Cerebellar cortex (tissue), 1 donor: ENCODE results near the gene FBXO34.

ENCODE experiments used
- DNase-seq: peaks from one replicate; pipeline ENCODE4 v3.0.0-alpha.2; 2015; ENCODE audit warnings: low spot score

FBXO34 gene

GRCh38 chr14:55272387-55272786 lies 1.2 kb downstream of the FBXO34 start:
- DNase-seq: no peak

GRCh38 chr14:55272922-55273321 lies 1.7 kb downstream of the FBXO34 start:
- no peak for DNase-seq

DNA sequence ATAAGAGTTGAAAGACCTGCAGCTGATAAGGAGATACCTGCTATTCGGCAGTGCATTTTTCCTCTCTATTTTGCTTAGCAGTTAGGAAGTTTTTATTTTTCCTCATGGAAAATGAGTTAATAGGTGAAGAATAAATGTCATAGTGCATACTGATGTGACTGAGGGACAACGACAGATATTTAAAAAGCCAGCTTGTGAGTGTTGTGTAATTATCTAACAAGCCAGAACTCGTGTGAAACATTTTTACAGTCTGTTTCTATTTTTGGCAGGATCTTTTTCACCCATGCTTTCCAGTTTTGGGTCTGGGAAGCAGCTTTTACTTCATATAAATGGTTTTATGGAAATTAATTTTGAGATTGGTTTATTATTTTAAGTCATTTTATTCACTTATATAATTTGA lies 2.9 kb downstream of the FBXO34 start:
- no peak for DNase-seq

GRCh38 chr14:55274751-55275150 lies 3.5 kb downstream of the FBXO34 start:
- DNase-seq: no peak

GRCh38 chr14:55276736-55277135 lies 5.5 kb downstream of the FBXO34 start:
- no peak for DNase-seq

DNA sequence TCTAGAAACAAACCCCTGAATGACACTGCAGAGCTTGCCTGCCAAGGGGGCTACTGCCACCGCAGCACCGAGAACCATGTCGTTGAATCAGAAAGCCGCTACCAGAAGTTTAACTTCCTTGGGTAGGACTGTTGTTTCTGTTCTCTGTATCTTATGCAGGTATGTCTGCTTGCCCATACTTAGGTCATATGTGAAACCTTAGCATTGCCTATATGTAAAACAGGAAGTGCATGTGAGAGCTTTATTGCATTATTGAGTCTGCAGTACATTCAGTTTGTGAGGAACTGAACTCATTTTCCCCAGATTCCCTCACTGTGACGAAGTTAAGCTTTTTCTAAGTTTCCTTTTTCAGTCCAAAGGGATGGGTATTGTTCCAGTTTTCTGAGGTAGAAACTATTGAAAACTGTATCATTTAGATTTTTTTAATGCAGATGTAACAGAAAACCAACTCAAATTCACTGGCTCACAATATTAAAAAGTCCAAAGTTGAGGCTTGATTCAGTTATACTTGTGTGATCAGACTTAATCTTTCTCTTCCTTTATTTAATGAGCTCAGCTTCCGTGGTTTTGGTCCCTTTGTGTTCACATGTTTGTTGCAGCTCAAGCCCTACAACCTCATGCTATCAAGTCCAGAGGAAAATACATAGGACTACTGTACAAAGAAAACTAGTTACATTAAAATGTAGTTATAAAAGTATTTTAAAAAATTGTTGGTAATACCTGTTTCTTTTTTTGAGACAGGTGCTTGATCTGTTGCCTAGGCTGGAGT lies 6.9 kb downstream of the FBXO34 start:
- DNase-seq: no peak

DNA sequence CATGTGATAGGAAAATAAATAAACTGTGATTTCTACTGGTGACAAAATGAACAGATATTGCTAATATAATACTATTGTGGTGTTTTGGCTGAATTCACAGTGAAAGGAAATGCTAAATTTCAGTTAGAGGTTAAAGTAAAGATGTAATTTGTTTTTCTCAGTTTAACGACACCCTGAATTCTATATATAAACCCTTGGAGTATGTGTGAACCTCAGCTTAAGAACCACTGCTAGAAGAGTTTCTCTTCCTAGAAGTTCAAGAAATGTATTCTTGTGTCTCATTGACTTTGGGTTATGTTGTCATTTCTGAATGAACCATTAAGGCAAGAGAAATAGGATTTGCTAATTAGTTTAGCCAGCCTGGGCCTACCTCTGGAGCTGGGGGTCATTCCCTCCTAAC lies 8.2 kb downstream of the FBXO34 start:
- DNase-seq: no peak

DNA sequence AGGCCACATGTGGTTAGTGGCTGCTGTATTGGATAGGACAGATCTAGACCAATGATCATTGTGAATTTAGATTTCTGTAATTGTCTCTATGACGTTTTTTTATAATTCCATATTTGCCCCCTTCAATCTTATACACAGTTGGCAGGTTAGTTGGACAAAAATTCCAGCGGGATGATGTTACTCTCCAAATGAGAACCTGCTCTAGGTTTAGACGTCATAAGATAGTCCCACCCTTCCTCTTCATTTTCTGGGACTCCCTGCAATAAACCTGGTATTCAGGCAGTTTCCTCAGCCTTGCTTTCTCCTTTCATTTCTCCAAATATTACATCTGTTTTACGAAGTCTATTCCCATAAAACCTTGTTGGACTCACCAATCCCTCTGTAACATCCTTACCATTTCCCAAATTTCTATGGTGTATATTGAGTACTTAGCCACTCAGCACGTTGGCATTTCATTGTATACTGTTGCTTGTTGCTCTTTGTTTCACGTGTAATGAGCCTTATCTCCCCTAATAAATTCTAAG lies 10.2 kb downstream of the FBXO34 start:
- no peak for DNase-seq

GRCh38 chr14:55285048-55285652 lies 13.9 kb downstream of the FBXO34 start:
- DNase-seq: no peak

GRCh38 chr14:55288439-55288838 lies 17.2 kb downstream of the FBXO34 start:
- DNase-seq: no peak

- no peak for DNase-seq
Measured at GRCh38 chr14:55291480-55292081, 20.4 kb downstream of the FBXO34 start.

DNA sequence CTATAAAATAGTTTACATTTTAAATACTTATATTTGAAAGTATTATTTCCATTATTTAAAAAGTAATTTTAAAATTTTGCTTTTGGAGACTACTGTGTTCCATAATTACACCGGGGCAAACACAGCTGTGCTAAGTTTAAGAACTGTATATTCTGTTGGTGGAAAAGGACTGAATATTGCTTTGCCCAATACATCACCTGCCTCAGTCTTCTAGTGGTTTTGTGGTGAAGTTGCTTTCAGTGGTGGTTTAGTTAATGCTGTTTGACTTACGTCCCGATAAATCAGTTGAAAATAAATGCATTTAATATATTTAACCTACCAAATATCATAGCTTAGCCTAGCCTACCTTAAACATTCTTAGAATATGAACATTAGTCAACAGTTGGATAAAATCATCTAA lies 23.4 kb downstream of the FBXO34 start:
- DNase-seq: no peak

- no peak for DNase-seq
Measured at GRCh38 chr14:55297611-55298499, 26.6 kb downstream of the FBXO34 start.

DNA sequence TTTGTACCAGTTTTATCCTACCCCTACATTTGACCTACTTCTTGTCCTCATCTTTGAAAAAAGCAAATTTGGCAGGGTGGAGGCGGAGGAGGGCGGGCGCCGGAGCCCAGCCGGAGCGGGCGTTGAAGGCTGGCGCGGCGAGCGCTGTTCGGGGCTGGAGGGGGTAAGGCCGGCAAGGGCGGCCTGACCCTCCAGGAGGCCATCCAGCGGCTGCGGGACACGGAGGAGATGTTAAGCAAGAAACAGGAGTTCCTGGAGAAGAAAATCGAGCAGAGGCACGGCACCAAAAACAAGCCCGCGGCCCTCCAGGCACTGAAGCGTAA lies 27.2 kb downstream of the FBXO34 start:
- DNase-seq: no peak

- DNase-seq: no peak
Measured at GRCh38 chr14:55301437-55302121, 30.4 kb downstream of the FBXO34 start.

- DNase-seq: no peak
Measured at GRCh38 chr14:55302367-55303124, 31.3 kb downstream of the FBXO34 start.

DNA sequence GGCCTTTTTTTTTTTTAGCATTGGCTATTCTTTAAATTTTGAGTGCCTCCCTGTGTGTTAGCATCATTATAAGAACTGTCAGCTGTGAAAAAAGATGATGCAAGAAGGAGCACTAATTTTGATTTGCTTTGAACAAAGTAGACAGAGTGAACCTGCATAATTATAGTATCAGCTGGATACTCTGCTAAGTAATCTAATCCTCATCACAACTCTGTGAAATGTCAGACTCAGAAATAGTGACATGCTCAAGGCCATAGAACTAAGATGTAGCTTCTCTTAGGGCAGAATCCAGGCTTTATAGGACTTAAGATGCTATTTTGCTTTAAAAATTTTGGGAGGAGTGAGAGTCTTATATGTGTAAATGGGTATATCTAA lies 31.9 kb downstream of the FBXO34 start:
- DNase-seq: no peak

- no peak for DNase-seq
Measured at GRCh38 chr14:55303691-55304145, 32.5 kb downstream of the FBXO34 start.

GRCh38 chr14:55306938-55307589 lies 35.8 kb downstream of the FBXO34 start:
- DNase-seq: no peak

DNA sequence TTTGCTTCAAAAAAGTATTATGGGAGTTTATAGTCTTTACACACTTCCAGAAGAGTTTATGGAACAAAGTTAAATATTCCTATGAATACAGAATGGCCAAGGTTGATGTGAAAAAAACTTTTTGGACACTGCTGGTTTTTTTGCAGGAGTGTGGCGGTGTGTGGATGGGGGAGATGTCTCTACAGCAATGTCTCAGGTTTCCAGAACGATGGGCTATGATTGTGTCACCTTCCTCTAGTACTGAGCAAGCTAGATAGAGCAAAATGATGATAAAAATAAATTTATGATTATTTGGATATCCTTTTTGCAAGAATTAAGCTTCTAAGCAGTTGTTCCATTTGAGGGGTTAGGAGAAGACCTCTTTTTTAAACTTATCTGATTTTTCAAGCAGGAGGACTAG lies 37.9 kb downstream of the FBXO34 start:
- DNase-seq: no peak
